Measurements from ENCODE around the gene LURAP1L.
A peak's percentile ranks its signal among the peaks of the same experiment; 100 is the strongest.

LURAP1L gene

DNA sequence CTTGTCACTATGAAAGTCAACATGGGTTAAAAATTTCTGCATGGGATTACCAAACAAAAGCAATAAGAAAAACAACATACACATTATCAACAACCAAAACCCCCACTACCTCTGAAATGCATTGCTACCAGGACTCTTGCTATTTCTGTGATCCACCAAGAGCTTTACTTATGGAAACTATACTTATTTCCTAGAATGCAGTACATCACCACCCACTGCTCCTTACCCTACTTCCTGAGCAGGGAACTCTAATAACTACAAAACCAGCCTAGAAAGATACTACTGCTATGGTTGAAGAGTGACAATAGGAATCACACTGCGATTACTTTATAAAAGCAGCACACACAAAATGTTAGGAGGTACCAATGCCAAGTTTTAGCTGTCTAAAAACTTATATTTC lies 22.2 kb downstream of the LURAP1L start:
- DNase-seq (ENCODE audit: low read depth, low spot score): no peak
- Histone ChIP-seq H3K9ac (ENCODE audit: insufficient read length) (no peak overlapping the region), H3K36me3 (ENCODE audit: insufficient read depth, low read length) (no peaks in the 10 kb centered on the region), H3K4me3 (no peak overlapping the region), H3K27ac (no peak overlapping the region), H3K9me3 (ENCODE audit: low read depth, low read length) (no peaks in the 10 kb centered on the region)
- no peak for TF ChIP-seq FOXP2 (optimal IDR thresholded peaks at IDR 0.05; ENCODE audit: control extremely low read depth, extremely low read length, insufficient read depth)
- TF ChIP-seq EZH2 (IDR thresholded peaks at IDR 0.05): no peak
- no peak for TF ChIP-seq POLR2AphosphoS5 (IDR thresholded peaks at IDR 0.05; ENCODE audit: borderline replicate concordance, low read depth, low read length)

DNA sequence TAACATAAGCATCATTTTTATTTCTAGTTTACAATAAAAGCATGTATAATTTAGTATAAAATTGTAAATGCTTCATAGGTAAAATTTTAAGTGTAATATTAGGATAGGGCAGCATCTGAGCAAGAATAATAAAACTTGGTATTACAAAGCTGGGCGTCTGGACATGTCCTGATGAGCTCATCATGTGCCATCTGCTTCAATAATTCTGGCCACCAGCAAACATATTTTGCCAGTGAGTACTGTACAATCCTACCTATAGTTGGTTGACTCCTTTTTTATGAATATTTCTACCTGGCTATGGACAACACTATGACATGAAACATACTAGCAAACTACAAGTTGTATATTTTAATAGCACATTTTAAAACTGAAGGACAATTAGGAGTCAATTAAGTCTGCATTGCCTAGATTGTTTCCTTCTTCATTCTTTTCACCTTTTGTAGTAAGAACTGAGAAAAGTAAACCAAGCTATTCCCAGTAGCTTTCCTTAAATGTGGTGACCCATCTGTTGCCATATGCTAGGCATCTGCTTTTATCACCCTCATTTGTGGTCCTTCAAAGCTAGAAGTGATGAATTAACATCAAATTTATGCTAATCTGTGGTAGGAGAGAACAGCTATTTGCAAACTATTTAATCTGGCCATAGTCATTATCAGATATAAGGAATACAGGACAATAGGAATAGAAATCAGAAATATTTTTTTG lies 23.4 kb downstream of the LURAP1L start:
- DNase-seq (ENCODE audit: low read depth, low spot score): no peak
- no peak overlapping the region for H3K9ac ChIP-seq (ENCODE audit: insufficient read length)
- no peak overlapping the region for H3K27ac ChIP-seq
- no peaks in the 10 kb centered on the region for H3K9me3 ChIP-seq (ENCODE audit: low read depth, low read length)
- TF ChIP-seq EZH2 (IDR thresholded peaks at IDR 0.05) (no peak), FOXP2 (optimal IDR thresholded peaks at IDR 0.05; ENCODE audit: control extremely low read depth, extremely low read length, insufficient read depth) (no peak), POLR2AphosphoS5 (IDR thresholded peaks at IDR 0.05; ENCODE audit: borderline replicate concordance, low read depth, low read length) (no peak)
- no peaks in the 10 kb centered on the region for H3K36me3 ChIP-seq (ENCODE audit: insufficient read depth, low read length)
- no peak overlapping the region for H3K4me3 ChIP-seq

DNA sequence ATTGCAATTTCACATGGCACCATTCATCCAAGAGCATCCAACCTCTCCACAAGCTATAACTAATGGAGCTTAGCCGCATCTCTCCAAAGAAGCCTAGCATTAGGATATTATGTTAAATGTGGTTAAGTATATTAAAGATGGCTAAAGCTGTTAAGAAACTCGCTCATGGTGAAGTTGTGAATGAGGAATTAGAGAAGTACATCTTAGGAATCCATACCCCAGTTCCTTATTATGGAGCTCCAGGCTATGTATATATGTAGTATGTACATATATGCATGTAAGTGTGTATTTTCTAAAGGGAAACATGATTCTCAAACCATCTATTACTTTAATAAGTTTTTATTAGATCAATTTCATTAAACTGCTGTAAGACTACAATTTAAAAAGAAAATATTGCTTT lies 26.4 kb downstream of the LURAP1L start:
- H3K4me3 ChIP-seq: no peak overlapping the region
- TF ChIP-seq POLR2AphosphoS5 (IDR thresholded peaks at IDR 0.05; ENCODE audit: borderline replicate concordance, low read depth, low read length): no peak
- TF ChIP-seq FOXP2 (optimal IDR thresholded peaks at IDR 0.05; ENCODE audit: control extremely low read depth, extremely low read length, insufficient read depth): no peak
- no peak for TF ChIP-seq EZH2 (IDR thresholded peaks at IDR 0.05)
- H3K9ac ChIP-seq (ENCODE audit: insufficient read length): no peak overlapping the region
- H3K27ac ChIP-seq: no peak overlapping the region
- DNase-seq (ENCODE audit: low read depth, low spot score): no peak
- H3K36me3 ChIP-seq (ENCODE audit: insufficient read depth, low read length): no peaks in the 10 kb centered on the region
- H3K9me3 ChIP-seq (ENCODE audit: low read depth, low read length): no peaks in the 10 kb centered on the region

DNA sequence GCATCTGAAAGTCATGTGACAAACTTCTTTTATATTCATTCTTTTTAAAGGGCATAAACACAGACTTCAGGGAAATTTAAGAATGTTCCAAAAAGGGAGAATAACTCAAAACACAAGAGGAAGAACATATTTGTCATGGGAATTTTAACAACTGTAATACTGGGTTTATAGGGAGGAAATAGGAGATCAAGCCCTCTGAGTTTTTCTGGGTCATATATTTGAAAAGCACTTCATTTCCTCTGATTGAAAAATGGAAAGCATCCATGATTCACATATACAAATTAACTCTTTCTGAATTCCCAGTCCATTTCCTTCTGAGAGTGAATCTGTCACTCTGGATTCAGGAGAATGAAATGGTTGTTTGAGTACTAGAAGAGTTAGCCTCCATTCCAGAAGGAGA lies 26.8 kb downstream of the LURAP1L start:
- Histone ChIP-seq H3K9me3 (ENCODE audit: low read depth, low read length) (no peaks in the 10 kb centered on the region), H3K9ac (ENCODE audit: insufficient read length) (no peak overlapping the region), H3K4me3 (no peak overlapping the region), H3K36me3 (ENCODE audit: insufficient read depth, low read length) (no peaks in the 10 kb centered on the region), H3K27ac (no peak overlapping the region)
- DNase-seq (ENCODE audit: low read depth, low spot score): no peak
- no peak for TF ChIP-seq EZH2 (IDR thresholded peaks at IDR 0.05)

DNA sequence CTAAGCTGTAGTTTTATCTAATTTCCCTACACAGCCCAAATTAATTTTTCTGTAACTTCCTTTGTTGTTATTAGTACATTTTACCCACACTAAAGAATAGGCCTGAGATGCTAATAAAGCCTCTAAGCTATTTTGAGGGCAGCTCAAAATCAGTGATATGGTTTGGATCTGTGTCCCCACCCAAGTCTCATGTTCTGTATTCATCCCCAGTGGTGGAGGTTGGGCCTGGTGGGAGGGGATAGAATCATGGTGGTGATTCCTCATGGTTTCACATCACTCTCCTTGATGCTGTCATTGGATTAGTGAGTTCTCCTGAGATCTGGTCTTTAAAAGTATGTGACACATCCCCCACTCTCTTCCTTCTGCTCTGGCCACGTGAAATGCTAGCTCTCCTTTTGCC lies 27.3 kb downstream of the LURAP1L start:
- no peak for TF ChIP-seq POLR2AphosphoS5 (IDR thresholded peaks at IDR 0.05; ENCODE audit: borderline replicate concordance, low read depth, low read length)
- TF ChIP-seq EZH2 (IDR thresholded peaks at IDR 0.05): no peak
- TF ChIP-seq FOXP2 (optimal IDR thresholded peaks at IDR 0.05; ENCODE audit: control extremely low read depth, extremely low read length, insufficient read depth): no peak
- no peak overlapping the region for H3K27ac ChIP-seq
- H3K9me3 ChIP-seq (ENCODE audit: low read depth, low read length): no peaks in the 10 kb centered on the region
- H3K36me3 ChIP-seq (ENCODE audit: insufficient read depth, low read length): no peaks in the 10 kb centered on the region
- no peak overlapping the region for H3K4me3 ChIP-seq
- no peak overlapping the region for H3K9ac ChIP-seq (ENCODE audit: insufficient read length)
- no peak for DNase-seq (ENCODE audit: low read depth, low spot score)

DNA sequence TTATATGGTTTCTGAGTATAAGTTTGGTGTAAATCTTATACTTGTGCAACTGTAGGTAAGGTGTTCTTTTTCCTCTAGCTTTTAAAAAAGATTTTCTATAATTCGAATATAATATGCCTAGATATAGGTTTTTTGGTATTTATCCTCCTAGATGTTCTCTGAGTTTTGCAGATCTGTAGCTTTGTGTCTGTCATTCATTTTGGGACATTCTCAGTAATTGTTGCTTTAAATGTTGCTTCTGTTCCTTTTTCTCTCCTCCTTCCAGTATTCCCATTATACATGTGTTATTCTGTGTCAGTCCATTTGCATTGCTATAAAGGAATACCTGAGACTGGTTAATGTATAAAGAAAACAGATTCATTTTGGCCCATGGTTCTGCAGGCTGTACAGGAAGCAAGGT lies 33.7 kb downstream of the LURAP1L start:
- no peaks in the 10 kb centered on the region for H3K9me3 ChIP-seq (ENCODE audit: low read depth, low read length)
- no peak overlapping the region for H3K27ac ChIP-seq
- H3K36me3 ChIP-seq (ENCODE audit: insufficient read depth, low read length): no peaks in the 10 kb centered on the region
- no peak overlapping the region for H3K9ac ChIP-seq (ENCODE audit: insufficient read length)
- no peak overlapping the region for H3K4me3 ChIP-seq
- TF ChIP-seq POLR2AphosphoS5 (IDR thresholded peaks at IDR 0.05; ENCODE audit: borderline replicate concordance, low read depth, low read length): no peak
- TF ChIP-seq EZH2 (IDR thresholded peaks at IDR 0.05): no peak
- no peak for TF ChIP-seq FOXP2 (optimal IDR thresholded peaks at IDR 0.05; ENCODE audit: control extremely low read depth, extremely low read length, insufficient read depth)
- DNase-seq (ENCODE audit: low read depth, low spot score): no peak

DNA sequence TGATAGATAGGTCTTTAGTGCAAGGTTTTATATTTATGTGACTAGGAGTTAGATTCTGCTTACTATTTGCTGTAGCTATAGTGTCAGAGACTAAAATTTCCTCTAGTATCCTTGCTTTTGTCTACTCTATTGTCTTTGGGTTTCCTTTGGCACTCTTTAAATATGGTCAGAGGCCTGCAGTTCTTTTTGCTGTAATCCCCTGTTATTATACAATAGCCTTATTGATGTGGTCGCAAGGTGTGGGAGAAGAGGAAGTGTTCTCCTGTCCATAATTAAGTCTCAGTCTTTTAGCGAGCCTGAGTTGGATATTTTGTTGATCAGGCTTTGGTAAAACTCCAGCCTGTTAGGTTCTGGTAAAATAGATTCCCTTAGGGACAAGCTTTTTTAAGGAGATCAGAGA lies 34.9 kb downstream of the LURAP1L start:
- no peak for TF ChIP-seq FOXP2 (optimal IDR thresholded peaks at IDR 0.05; ENCODE audit: control extremely low read depth, extremely low read length, insufficient read depth)
- TF ChIP-seq EZH2 (IDR thresholded peaks at IDR 0.05): no peak
- TF ChIP-seq POLR2AphosphoS5 (IDR thresholded peaks at IDR 0.05; ENCODE audit: borderline replicate concordance, low read depth, low read length): no peak
- H3K4me3 ChIP-seq: no peak overlapping the region
- DNase-seq (ENCODE audit: low read depth, low spot score): no peak
- no peak overlapping the region for H3K9ac ChIP-seq (ENCODE audit: insufficient read length)
- no peaks in the 10 kb centered on the region for H3K36me3 ChIP-seq (ENCODE audit: insufficient read depth, low read length)
- no peaks in the 10 kb centered on the region for H3K9me3 ChIP-seq (ENCODE audit: low read depth, low read length)
- no peak overlapping the region for H3K27ac ChIP-seq

DNA sequence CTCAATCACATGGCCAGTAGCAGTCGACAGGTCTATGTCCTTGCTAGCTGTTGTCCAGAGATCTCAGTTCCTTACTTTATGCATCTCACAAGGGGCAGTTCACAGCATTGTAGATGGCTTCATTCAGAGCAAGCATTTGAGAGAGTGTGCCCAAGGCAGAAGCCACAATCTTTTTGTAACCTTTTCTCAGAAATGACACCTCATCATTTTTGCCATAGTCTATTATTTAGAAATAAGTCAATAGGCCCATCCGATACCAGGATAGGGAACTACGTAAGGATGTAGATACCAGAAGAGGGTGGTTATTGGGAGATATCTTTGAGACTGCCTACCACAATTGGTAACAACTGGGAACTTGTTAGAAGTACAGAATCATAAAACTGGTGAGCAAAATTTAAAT lies 37.1 kb downstream of the LURAP1L start:
- DNase-seq (ENCODE audit: low read depth, low spot score): no peak
- H3K27ac ChIP-seq: no peak overlapping the region
- H3K4me3 ChIP-seq: no peak overlapping the region
- H3K36me3 ChIP-seq (ENCODE audit: insufficient read depth, low read length): no peaks in the 10 kb centered on the region
- no peak overlapping the region for H3K9ac ChIP-seq (ENCODE audit: insufficient read length)
- TF ChIP-seq EZH2 (IDR thresholded peaks at IDR 0.05): no peak
- TF ChIP-seq FOXP2 (optimal IDR thresholded peaks at IDR 0.05; ENCODE audit: control extremely low read depth, extremely low read length, insufficient read depth): no peak
- no peak for TF ChIP-seq POLR2AphosphoS5 (IDR thresholded peaks at IDR 0.05; ENCODE audit: borderline replicate concordance, low read depth, low read length)
- H3K9me3 ChIP-seq (ENCODE audit: low read depth, low read length): no peaks in the 10 kb centered on the region

DNA sequence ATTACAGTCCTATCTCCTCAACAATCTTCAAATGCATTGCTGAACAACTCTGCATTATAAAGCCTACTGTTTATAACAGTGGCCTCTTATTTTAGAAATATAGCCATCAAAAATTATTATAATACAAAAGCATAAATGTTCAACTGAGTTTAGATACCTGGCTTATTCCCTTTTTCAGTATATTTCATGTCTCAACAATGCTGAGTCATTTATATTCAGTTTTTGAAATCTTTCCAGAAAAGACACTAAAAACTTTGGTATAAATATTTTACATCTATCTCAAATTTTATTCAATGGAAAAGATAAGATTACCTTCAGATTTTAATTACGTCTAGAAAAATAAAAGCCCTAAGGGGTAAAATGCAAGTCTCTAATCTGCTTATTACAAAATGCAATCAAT lies 37.9 kb downstream of the LURAP1L start:
- no peak for DNase-seq (ENCODE audit: low read depth, low spot score)
- TF ChIP-seq EZH2 (IDR thresholded peaks at IDR 0.05) (no peak), FOXP2 (optimal IDR thresholded peaks at IDR 0.05; ENCODE audit: control extremely low read depth, extremely low read length, insufficient read depth) (no peak), POLR2AphosphoS5 (IDR thresholded peaks at IDR 0.05; ENCODE audit: borderline replicate concordance, low read depth, low read length) (no peak)
- Histone ChIP-seq H3K36me3 (ENCODE audit: insufficient read depth, low read length) (no peaks in the 10 kb centered on the region), H3K9ac (ENCODE audit: insufficient read length) (no peak overlapping the region), H3K27ac (peak overlapping the region; percentile 39; the same call in 1 of the 2 replicates), H3K4me3 (no peak overlapping the region), H3K9me3 (ENCODE audit: low read depth, low read length) (no peaks in the 10 kb centered on the region)

All from SK-N-MC (cell line).